Suprapubic skin (tissue), 4 donors: ENCODE data around the gene FMO4. TPM values are rescaled to one million over a fixed set of nuclear protein-coding genes. Genes with fewer than 3 reads are reported as not detected.
"Not testable (repeated sequence)": the region's sequence is repeated elsewhere in the genome, so short reads cannot be mapped to it uniquely, and the experiment has no call there.

Experiments
- DNase-seq, 2 donors: peaks; one replicate each; pipeline ENCODE4 v3.0.0-alpha.2; 2019; ENCODE audit warnings: low spot score in 2 of 2
- H3K27ac ChIP-seq: fragments of 200-600 bp; sonication (generic); one replicate; pipeline ENCODE4 v1.5.1; 2019
- H3K27me3 ChIP-seq: fragments of 200-600 bp; sonication (generic); one replicate; pipeline ENCODE4 v1.5.1; 2019
- H3K36me3 ChIP-seq: fragments of 200-600 bp; sonication (generic); one replicate; pipeline ENCODE4 v1.5.1; 2019
- H3K4me1 ChIP-seq: fragments of 200-600 bp; sonication (generic); one replicate; pipeline ENCODE4 v1.5.1; 2019
- H3K4me3 ChIP-seq: fragments of 200-600 bp; sonication (generic); one replicate; pipeline ENCODE4 v1.5.1; 2019; ENCODE audit warnings: mild to moderate bottlenecking
- H3K9me3 ChIP-seq: fragments of 200-600 bp; sonication (generic); one replicate; pipeline ENCODE4 v1.5.1; 2019
- EP300 ChIP-seq: sonication (generic); formaldehyde crosslinking; IDR thresholded peaks from one replicate; pipeline ENCODE4 v1.6.1; 2017; ENCODE audit warnings: antibody characterized with exemption
- POLR2A ChIP-seq, 2 donors: fragments of 450-650 bp; IDR thresholded peaks; one replicate each; pipeline ENCODE4 v1.6.1; 2017; ENCODE audit warnings: antibody characterized with exemption in 2 of 2, mild to moderate bottlenecking in 2 of 2, moderate library complexity in 2 of 2
- POLR2AphosphoS5 ChIP-seq, 3 donors: sonication (generic); formaldehyde crosslinking; IDR thresholded peaks; one replicate each; pipeline ENCODE4 v1.6.1; 2017; ENCODE audit warnings: antibody characterized with exemption in 3 of 3
- WGBS: methylation state at CpG from one replicate; pipeline ENCODE4 v1.1.5; 2018; 5-methylcytosine and 5-hydroxymethylcytosine counted together
- total RNA-seq, 4 donors: library from RNA; depleted of rRNA; stranded (reverse); fragments of >200 nt; gene quantifications; one replicate each; pipeline ENCODE4 v1.1.0, GENCODE V29; 2016
- TF ChIP-seq, protein P1 (sequence below), 2 donors: fragments of 200-600 bp in 1 of 2; fragments of 450-650 bp in 1 of 2; sonication (generic) in 1 of 2; IDR thresholded peaks; one replicate each; pipeline ENCODE4 v1.5.1; 2016 to 2019; ENCODE audit warnings: antibody characterized with exemption in 2 of 2, mild to moderate bottlenecking in 1 of 2, moderate library complexity in 1 of 2

FMO4 gene
- total RNA-seq, 4 donors from 2014 or later = 1.5 to 6.6 (median 2.7) TPM

DNA sequence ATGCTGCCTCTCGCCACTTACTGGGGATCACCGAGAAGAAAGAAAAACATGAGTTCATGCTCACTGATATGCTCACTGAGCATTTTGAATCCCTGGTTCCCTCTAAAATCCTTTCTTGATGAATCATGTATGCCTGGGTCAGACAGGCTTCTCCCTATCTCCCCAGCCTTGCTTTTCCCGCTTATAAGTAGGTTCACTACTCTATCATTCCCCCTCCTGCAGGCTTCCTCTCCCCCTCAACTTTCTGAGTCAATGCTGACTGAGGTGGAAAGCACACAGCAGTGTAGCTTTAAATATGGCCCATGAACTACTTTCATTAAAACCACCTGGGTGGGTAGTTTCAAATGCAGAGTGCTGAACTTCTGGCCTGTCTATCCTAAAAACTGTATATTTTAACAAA is 41.7 kb downstream of the FMO4 start:
- no peak overlapping the region for H3K27ac ChIP-seq
- H3K4me1 ChIP-seq = no peaks in the 10 kb centered on the region
- no peaks in the 10 kb centered on the region for H3K9me3 ChIP-seq
- H3K4me3 ChIP-seq = no peak overlapping the region
- H3K36me3 ChIP-seq = no peaks in the 10 kb centered on the region
- no peak for DNase-seq
- no peaks in the 10 kb centered on the region for H3K27me3 ChIP-seq
- TF ChIP-seq EP300 (no peak), POLR2AphosphoS5 (IDR thresholded peaks at IDR 0.05) (no peak), POLR2A (IDR thresholded peaks at IDR 0.05) (no peak)
- TF ChIP-seq, protein P1, sequence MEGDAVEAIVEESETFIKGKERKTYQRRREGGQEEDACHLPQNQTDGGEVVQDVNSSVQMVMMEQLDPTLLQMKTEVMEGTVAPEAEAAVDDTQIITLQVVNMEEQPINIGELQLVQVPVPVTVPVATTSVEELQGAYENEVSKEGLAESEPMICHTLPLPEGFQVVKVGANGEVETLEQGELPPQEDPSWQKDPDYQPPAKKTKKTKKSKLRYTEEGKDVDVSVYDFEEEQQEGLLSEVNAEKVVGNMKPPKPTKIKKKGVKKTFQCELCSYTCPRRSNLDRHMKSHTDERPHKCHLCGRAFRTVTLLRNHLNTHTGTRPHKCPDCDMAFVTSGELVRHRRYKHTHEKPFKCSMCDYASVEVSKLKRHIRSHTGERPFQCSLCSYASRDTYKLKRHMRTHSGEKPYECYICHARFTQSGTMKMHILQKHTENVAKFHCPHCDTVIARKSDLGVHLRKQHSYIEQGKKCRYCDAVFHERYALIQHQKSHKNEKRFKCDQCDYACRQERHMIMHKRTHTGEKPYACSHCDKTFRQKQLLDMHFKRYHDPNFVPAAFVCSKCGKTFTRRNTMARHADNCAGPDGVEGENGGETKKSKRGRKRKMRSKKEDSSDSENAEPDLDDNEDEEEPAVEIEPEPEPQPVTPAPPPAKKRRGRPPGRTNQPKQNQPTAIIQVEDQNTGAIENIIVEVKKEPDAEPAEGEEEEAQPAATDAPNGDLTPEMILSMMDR (IDR thresholded peaks at IDR 0.05) = no peak
- 84% methylated on average over 3 of the region's 3 CpGs for WGBS

- Histone ChIP-seq H3K27me3 (no peaks in the 10 kb centered on the region), H3K9me3 (no peaks in the 10 kb centered on the region), H3K4me3 (no peak overlapping the region), H3K36me3 (no peaks in the 10 kb centered on the region), H3K27ac (no peak overlapping the region), H3K4me1 (no peaks in the 10 kb centered on the region)
- DNase-seq = no peak
- TF ChIP-seq POLR2AphosphoS5 (IDR thresholded peaks at IDR 0.05) = no peak
- no peak for TF ChIP-seq POLR2A (IDR thresholded peaks at IDR 0.05)
- no peak for TF ChIP-seq EP300
- TF ChIP-seq, protein P1 (IDR thresholded peaks at IDR 0.05) = no peak
- 60% methylated on average over 4 of the region's 4 CpGs for WGBS
Measured at GRCh38 chr1:171357179-171357578, 43.2 kb downstream of the FMO4 start.

DNA sequence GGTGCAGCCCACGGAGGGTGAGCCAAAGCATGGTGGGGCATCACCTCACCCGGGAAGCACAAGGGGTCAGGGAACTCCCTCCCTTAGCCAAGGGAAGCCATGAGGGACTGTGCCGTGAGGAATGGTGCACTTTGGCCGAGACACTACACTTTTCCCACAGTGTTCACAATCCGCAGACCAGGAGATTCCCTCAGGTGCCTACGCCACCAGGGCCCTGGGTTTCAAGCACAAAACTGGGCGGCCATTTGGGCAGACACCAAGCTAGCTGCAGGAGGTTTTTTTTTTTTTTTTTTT is 45.3 kb downstream of the FMO4 start:
- H3K4me3 ChIP-seq, DNase-seq, H3K4me1 ChIP-seq, H3K27me3 ChIP-seq, H3K27ac ChIP-seq, H3K9me3 ChIP-seq, H3K36me3 ChIP-seq: not testable (repeated sequence)
- WGBS = 97% methylated on average over 7 of the region's 7 CpGs

GRCh38 chr1:171359731-171360527 is 45.9 kb downstream of the FMO4 start:
- H3K27ac ChIP-seq, H3K9me3 ChIP-seq, H3K4me1 ChIP-seq, H3K27me3 ChIP-seq, H3K4me3 ChIP-seq, H3K36me3 ChIP-seq, DNase-seq: not testable (repeated sequence)
- 73% methylated on average over 6 of the region's 9 CpGs for WGBS

DNA sequence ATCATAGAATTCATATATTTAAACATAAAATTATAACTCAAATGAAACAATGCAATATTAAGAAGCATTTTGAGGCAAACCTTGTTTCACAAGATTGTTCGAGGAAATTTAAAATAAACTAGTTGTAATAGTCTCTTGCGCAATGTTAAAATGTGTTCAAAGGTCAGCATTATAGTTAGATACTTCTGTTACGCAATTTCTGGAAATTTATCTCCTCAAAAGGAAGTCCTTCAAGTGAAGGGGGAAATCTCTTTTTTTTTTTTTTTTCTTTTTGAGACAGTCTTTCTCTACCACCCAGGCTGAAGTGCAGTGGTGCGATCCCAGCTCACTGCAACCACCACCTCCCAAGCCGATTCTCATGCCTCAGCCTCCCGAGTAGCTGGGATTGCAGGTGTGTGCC is 52.1 kb downstream of the FMO4 start:
- H3K4me3 ChIP-seq = no peak overlapping the region
- WGBS = 77% methylated on average over 6 of the region's 6 CpGs
- TF ChIP-seq POLR2A (IDR thresholded peaks at IDR 0.05) (no peak), EP300 (no peak), POLR2AphosphoS5 (IDR thresholded peaks at IDR 0.05) (no peak)
- TF ChIP-seq, protein P1 (IDR thresholded peaks at IDR 0.05) = no peak
- no peaks in the 10 kb centered on the region for H3K27me3 ChIP-seq
- no peaks in the 10 kb centered on the region for H3K4me1 ChIP-seq
- H3K27ac ChIP-seq = no peak overlapping the region
- no peaks in the 10 kb centered on the region for H3K36me3 ChIP-seq
- no peak for DNase-seq
- no peaks in the 10 kb centered on the region for H3K9me3 ChIP-seq

DNA sequence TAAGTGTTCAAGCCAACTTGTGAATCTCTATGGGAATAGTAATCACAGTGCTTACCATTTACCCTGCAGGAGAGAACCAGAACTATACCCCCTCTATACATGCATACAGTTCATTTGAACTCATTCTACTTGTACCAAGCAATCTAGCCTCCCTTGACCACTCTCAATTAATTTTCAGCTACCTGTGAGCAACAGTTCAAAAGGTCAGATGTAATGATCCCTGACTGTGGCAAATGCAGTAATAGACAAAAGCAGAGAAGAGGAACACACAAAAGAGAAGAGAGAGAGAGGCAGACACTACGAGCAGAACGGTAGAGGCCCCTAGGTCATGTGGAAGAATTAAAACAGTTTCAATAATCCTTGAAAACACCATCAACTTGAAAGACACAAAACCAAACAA is 52.8 kb downstream of the FMO4 start:
- WGBS = 62% methylated on average over 2 of the region's 2 CpGs
- DNase-seq = no peak
- no peak for TF ChIP-seq POLR2AphosphoS5 (IDR thresholded peaks at IDR 0.05)
- TF ChIP-seq EP300 = no peak
- TF ChIP-seq POLR2A (IDR thresholded peaks at IDR 0.05) = no peak
- TF ChIP-seq, protein P1 (IDR thresholded peaks at IDR 0.05) = no peak
- no peaks in the 10 kb centered on the region for H3K4me1 ChIP-seq
- no peaks in the 10 kb centered on the region for H3K9me3 ChIP-seq
- H3K36me3 ChIP-seq = no peaks in the 10 kb centered on the region
- no peak overlapping the region for H3K27ac ChIP-seq
- H3K4me3 ChIP-seq = no peak overlapping the region
- no peaks in the 10 kb centered on the region for H3K27me3 ChIP-seq
